Measurements from ENCODE around the gene BRMS1. TPM values are rescaled to one million over a fixed set of nuclear protein-coding genes. Genes with fewer than 3 reads are reported as not detected.
A peak's percentile ranks its signal among the peaks of the same experiment; 100 is the strongest.
"Not testable (repeated sequence)": the region's sequence is repeated elsewhere in the genome, so short reads cannot be mapped to it uniquely, and the experiment has no call there.

Gene BRMS1
- 14.6 TPM for total RNA-seq
- long read RNA-seq, transcript BRMS1-201 (10 exons, 1,445 nt) = major isoform, 18 of 22 reads
- long read RNA-seq, partial matches to known transcripts = 1 of 22 reads
- long read RNA-seq, other reads (novel, unspliced or antisense) = 2 of 22 reads

- intact Hi-C loops (cut with DNase I) = loop anchor here (5.0 kb wide), 1 partner anchor 43 kb away; no protein-coding TSS in a partner anchor
- DNase-seq (ENCODE audit: low spot score) = peak; percentile 100
Measured at GRCh38 chr11:66344550-66345315, at the start of gene BRMS1. Gene BRMS1, minus strand, starts transcription at chr11:66345104. Its CDS starts 2,870 bp downstream, at chr11:66342234.

GRCh38 chr11:66393954-66394353, 49.0 kb upstream of the BRMS1 start:
- DNase-seq (ENCODE audit: low spot score) = no peak
- intact Hi-C loops (cut with DNase I) = no loop called here

- DNase-seq (ENCODE audit: low spot score) = no peak
- intact Hi-C loops (cut with DNase I) = no loop called here
Measured at GRCh38 chr11:66391322-66391721, 46.4 kb upstream of the BRMS1 start.

- intact Hi-C loops (cut with DNase I) = loop anchor here (5.0 kb wide), 1 partner anchor 42 kb away; the partner anchor contains the start of genes B4GAT1 and BRMS1
- DNase-seq (ENCODE audit: low spot score) = no peak
Measured at GRCh38 chr11:66388780-66389386, 44.0 kb upstream of the BRMS1 start.

GRCh38 chr11:66386171-66387069, 41.5 kb upstream of the BRMS1 start:
- peak; percentile 86 for DNase-seq (ENCODE audit: low spot score)
- intact Hi-C loops (cut with DNase I) = loop anchor here (2.0 to 5.0 kb wide), 2 partner anchors 39 to 76 kb away; partner anchors contain the start of genes B4GAT1 and BRMS1

- intact Hi-C loops (cut with DNase I) = not testable (repeated sequence)
Measured at GRCh38 chr11:66384316-66384715, 39.4 kb upstream of the BRMS1 start.

GRCh38 chr11:66380264-66380663, 35.4 kb upstream of the BRMS1 start:
- intact Hi-C loops (cut with DNase I) = not testable (repeated sequence)

More at GRCh38 chr11:66384316-66384715, 39.4 kb upstream of the BRMS1 start:
- not testable (repeated sequence) for DNase-seq (ENCODE audit: low spot score)

GRCh38 chr11:66373690-66374287, 28.9 kb upstream of the BRMS1 start:
- intact Hi-C loops (cut with DNase I); DNase-seq (ENCODE audit: low spot score): not testable (repeated sequence)

More at GRCh38 chr11:66380264-66380663, 35.4 kb upstream of the BRMS1 start:
- not testable (repeated sequence) for DNase-seq (ENCODE audit: low spot score)

- intact Hi-C loops (cut with DNase I) = no loop called here
- no peak for DNase-seq (ENCODE audit: low spot score)
Measured at GRCh38 chr11:66373265-66373664, 28.4 kb upstream of the BRMS1 start.

GRCh38 chr11:66371627-66372415, 26.9 kb upstream of the BRMS1 start, which contains the start of gene SLC29A2:
Gene SLC29A2, minus strand, starts transcription at chr11:66371760. Its CDS starts 169 bp downstream, at chr11:66371591.
- intact Hi-C loops (cut with DNase I) = no loop called here
- peak; percentile 80 for DNase-seq (ENCODE audit: low spot score)

- intact Hi-C loops (cut with DNase I) = loop anchor here (2.0 kb wide), 1 partner anchor 20 kb away; no protein-coding TSS in a partner anchor
- DNase-seq (ENCODE audit: low spot score) = no peak
Measured at GRCh38 chr11:66369073-66369894, 24.4 kb upstream of the BRMS1 start.

GRCh38 chr11:66368484-66368883, 23.6 kb upstream of the BRMS1 start:
- intact Hi-C loops (cut with DNase I) = loop anchor here (2.0 kb wide), 1 partner anchor 20 kb away; no protein-coding TSS in a partner anchor
- DNase-seq (ENCODE audit: low spot score) = no peak

GRCh38 chr11:66367561-66368312, 22.8 kb upstream of the BRMS1 start:
- no peak for DNase-seq (ENCODE audit: low spot score)
- intact Hi-C loops (cut with DNase I) = loop anchor here (2.0 kb wide), 1 partner anchor 19 kb away; no protein-coding TSS in a partner anchor

GRCh38 chr11:66366844-66367477, 22.1 kb upstream of the BRMS1 start:
- intact Hi-C loops (cut with DNase I) = no loop called here
- DNase-seq (ENCODE audit: low spot score) = no peak

GRCh38 chr11:66365711-66366619, 21.1 kb upstream of the BRMS1 start:
- DNase-seq (ENCODE audit: low spot score) = no peak
- intact Hi-C loops (cut with DNase I) = no loop called here
